ENCODE data around the gene DLL3. TPM values are rescaled to one million over a fixed set of nuclear protein-coding genes. Genes with fewer than 3 reads are reported as not detected.

The DLL3 gene
- total RNA-seq, 1 donor from 2014 or later: 0.62 TPM

GRCh38 chr19:39539165-39539517 lies 40.4 kb downstream of the DLL3 start:
- TF ChIP-seq CTCF (IDR thresholded peaks at IDR 0.05): no peak
- H3K27me3 Mint-ChIP-seq (ENCODE audit: unreplicated experiment): peaks cover 10% of the 10 kb centered on the region
- H3K9me3 Mint-ChIP-seq (ENCODE audit: unreplicated experiment): no peaks in the 10 kb centered on the region
- no peaks in the 10 kb centered on the region for H3K36me3 Mint-ChIP-seq (ENCODE audit: unreplicated experiment)
- H3K4me3 Mint-ChIP-seq (ENCODE audit: unreplicated experiment): peak overlapping the region; percentile 84
- peaks cover 20% of the 10 kb centered on the region for H3K4me1 Mint-ChIP-seq (ENCODE audit: unreplicated experiment)
- H3K27ac Mint-ChIP-seq (ENCODE audit: unreplicated experiment): peak overlapping the region; percentile 80
- DNase-seq (ENCODE audit: extremely low spot score, unreplicated experiment): no peak

DNA sequence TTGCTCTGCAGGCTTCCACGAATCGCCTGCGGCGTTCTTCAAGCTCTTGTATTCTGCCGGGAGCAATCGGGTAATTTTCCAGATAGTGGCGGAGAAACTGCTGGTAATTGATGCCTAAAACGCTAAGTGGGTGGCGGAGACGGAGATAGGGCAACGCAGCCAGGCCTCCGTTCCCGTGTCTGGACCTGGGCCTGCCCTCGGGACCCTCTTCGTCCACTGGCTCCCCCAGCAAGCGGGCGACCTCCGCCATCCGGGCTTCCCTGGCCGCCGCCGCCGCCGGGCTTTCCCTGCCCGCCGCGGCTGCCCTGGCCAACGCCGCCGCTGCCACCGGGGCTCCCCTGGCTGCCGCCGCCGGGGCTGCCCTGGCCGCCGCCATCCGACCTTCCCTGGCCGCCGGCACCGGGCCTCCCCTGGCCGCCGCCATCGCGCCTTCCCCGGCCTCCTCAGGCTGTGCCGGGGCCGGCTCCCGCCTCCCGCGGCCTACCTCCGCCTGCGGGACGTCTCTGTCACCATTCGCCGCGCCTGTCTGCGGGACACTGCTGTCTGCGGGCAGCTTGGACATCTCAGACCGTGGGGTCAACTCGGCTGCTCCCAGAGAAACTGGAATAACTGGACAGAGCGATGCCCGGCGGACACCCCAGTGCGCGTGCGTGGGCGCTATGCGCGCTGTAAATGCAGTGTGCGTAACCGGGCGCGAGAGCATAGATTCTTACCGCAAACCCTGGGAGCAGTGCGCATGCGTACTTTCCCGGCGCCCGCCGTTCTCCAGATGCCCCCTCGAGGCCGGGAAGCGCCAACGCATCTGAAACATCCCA lies 41.0 kb downstream of the DLL3 start, which contains the start of gene EID2:
TSS of gene EID2 (minus strand) at position 644 of the 815 bp plus-strand sequence. CDS start at position 562, 82 bp downstream.
- Mint-ChIP-seq H3K36me3 (ENCODE audit: unreplicated experiment) (no peaks in the 10 kb centered on the region), H3K9me3 (ENCODE audit: unreplicated experiment) (no peaks in the 10 kb centered on the region), H3K4me1 (ENCODE audit: unreplicated experiment) (peaks cover 20% of the 10 kb centered on the region), H3K27me3 (ENCODE audit: unreplicated experiment) (peaks cover 12% of the 10 kb centered on the region), H3K4me3 (ENCODE audit: unreplicated experiment) (peak within 1 kb of the TSS; percentile 92), H3K27ac (ENCODE audit: unreplicated experiment) (peak within 1 kb of the TSS; percentile 97)
- peak; percentile 81 for TF ChIP-seq CTCF (IDR thresholded peaks at IDR 0.05)
- DNase-seq (ENCODE audit: extremely low spot score, unreplicated experiment): peak; percentile 98

GRCh38 chr19:39540333-39540673 lies 41.6 kb downstream of the DLL3 start:
- DNase-seq (ENCODE audit: extremely low spot score, unreplicated experiment): no peak
- Mint-ChIP-seq H3K4me1 (ENCODE audit: unreplicated experiment) (peaks cover 20% of the 10 kb centered on the region), H3K9me3 (ENCODE audit: unreplicated experiment) (no peaks in the 10 kb centered on the region), H3K27me3 (ENCODE audit: unreplicated experiment) (peaks cover 15% of the 10 kb centered on the region), H3K4me3 (ENCODE audit: unreplicated experiment) (peak overlapping the region; percentile 92), H3K36me3 (ENCODE audit: unreplicated experiment) (no peaks in the 10 kb centered on the region), H3K27ac (ENCODE audit: unreplicated experiment) (peak overlapping the region; percentile 97)
- TF ChIP-seq CTCF (IDR thresholded peaks at IDR 0.05): no peak

- H3K4me3 Mint-ChIP-seq (ENCODE audit: unreplicated experiment): no peak overlapping the region
- TF ChIP-seq CTCF (IDR thresholded peaks at IDR 0.05): no peak
Measured at GRCh38 chr19:39542206-39542605, 43.5 kb downstream of the DLL3 start.

DNA sequence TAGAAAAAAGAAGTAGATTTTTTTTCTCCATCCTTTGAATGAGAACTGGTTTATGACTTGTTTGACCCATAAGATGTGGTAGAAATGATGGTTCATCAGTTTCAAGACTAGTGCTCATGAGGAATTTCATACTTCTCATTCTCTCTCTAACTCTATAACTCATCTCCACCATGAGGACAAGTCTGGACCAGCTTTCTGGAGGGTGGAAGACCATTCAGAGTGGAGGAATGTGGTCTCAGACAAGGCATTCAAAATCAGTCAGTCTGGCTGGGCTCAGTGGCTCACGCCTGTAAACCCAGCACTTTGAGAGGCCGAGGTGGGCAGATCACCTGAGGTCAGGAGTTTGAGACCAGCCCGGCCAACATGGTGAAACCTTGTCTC lies 44.7 kb downstream of the DLL3 start:
- H3K36me3 Mint-ChIP-seq (ENCODE audit: unreplicated experiment): no peaks in the 10 kb centered on the region
- DNase-seq (ENCODE audit: extremely low spot score, unreplicated experiment): no peak
- H3K4me3 Mint-ChIP-seq (ENCODE audit: unreplicated experiment): no peak overlapping the region
- no peak overlapping the region for H3K27ac Mint-ChIP-seq (ENCODE audit: unreplicated experiment)
- H3K9me3 Mint-ChIP-seq (ENCODE audit: unreplicated experiment): no peaks in the 10 kb centered on the region
- peaks cover 28% of the 10 kb centered on the region for H3K27me3 Mint-ChIP-seq (ENCODE audit: unreplicated experiment)
- no peak for TF ChIP-seq CTCF (IDR thresholded peaks at IDR 0.05)
- H3K4me1 Mint-ChIP-seq (ENCODE audit: unreplicated experiment): peaks cover 14% of the 10 kb centered on the region

More at GRCh38 chr19:39542206-39542605, 43.5 kb downstream of the DLL3 start:
- Mint-ChIP-seq H3K4me1 (ENCODE audit: unreplicated experiment) (peaks cover 20% of the 10 kb centered on the region), H3K27ac (ENCODE audit: unreplicated experiment) (no peak overlapping the region), H3K9me3 (ENCODE audit: unreplicated experiment) (no peaks in the 10 kb centered on the region), H3K36me3 (ENCODE audit: unreplicated experiment) (no peaks in the 10 kb centered on the region), H3K27me3 (ENCODE audit: unreplicated experiment) (peaks cover 27% of the 10 kb centered on the region)
- peak; percentile 15 for DNase-seq (ENCODE audit: extremely low spot score, unreplicated experiment)

All from osteocyte (in vitro differentiated cells).